ENCODE measurements around the gene DDX10.

GRCh38 chr11:108916290-108916689, 251.4 kb downstream of the DDX10 start:
- TF ChIP-seq POLR2A (IDR thresholded peaks at IDR 0.05; ENCODE audit: low read depth) (no peak), POLR2AphosphoS5 (IDR thresholded peaks at IDR 0.05) (no peak), CTCF (IDR thresholded peaks at IDR 0.05) (no peak)
